ENCODE results near the gene HVCN1.

Gene HVCN1

GRCh38 chr12:110698171-110698902, 9.4 kb upstream of the HVCN1 start:
- peak; percentile 95 for DNase-seq

- no peak for DNase-seq
Measured at GRCh38 chr12:110697236-110697635, 8.3 kb upstream of the HVCN1 start.

- no peak for DNase-seq
Measured at GRCh38 chr12:110696283-110696682, 7.4 kb upstream of the HVCN1 start.

GRCh38 chr12:110694330-110694901, 5.5 kb upstream of the HVCN1 start:
- DNase-seq = peak; percentile 65

- DNase-seq = peak; percentile 91
Measured at GRCh38 chr12:110693731-110694130, 4.8 kb upstream of the HVCN1 start.

- DNase-seq = no peak
Measured at GRCh38 chr12:110690127-110690430, 1.2 kb upstream of the HVCN1 start.

GRCh38 chr12:110689281-110690126, 589 bp upstream of the HVCN1 start:
- peak; percentile 70 for DNase-seq

- peak; percentile 64 for DNase-seq
Measured at GRCh38 chr12:110687396-110688169, 1.3 kb downstream of the HVCN1 start.

GRCh38 chr12:110686294-110686903, 2.5 kb downstream of the HVCN1 start:
- no peak for DNase-seq

- DNase-seq = no peak
Measured at GRCh38 chr12:110684312-110684836, 4.5 kb downstream of the HVCN1 start.

GRCh38 chr12:110683888-110684287, 5.0 kb downstream of the HVCN1 start:
- no peak for DNase-seq

- no peak for DNase-seq
Measured at GRCh38 chr12:110680032-110680431, 8.9 kb downstream of the HVCN1 start.

GRCh38 chr12:110679201-110679600, 9.7 kb downstream of the HVCN1 start:
- DNase-seq = no peak

GRCh38 chr12:110677982-110678381, 10.9 kb downstream of the HVCN1 start:
- DNase-seq = no peak

- peak; percentile 58 for DNase-seq
Measured at GRCh38 chr12:110677206-110677911, 11.6 kb downstream of the HVCN1 start.

GRCh38 chr12:110676171-110676570, 12.7 kb downstream of the HVCN1 start:
- no peak for DNase-seq

- no peak for DNase-seq
Measured at GRCh38 chr12:110670161-110670701, 18.7 kb downstream of the HVCN1 start.

- DNase-seq = no peak
Measured at GRCh38 chr12:110669193-110669502, 19.8 kb downstream of the HVCN1 start.

GRCh38 chr12:110668480-110669192, 20.3 kb downstream of the HVCN1 start:
- DNase-seq = no peak

GRCh38 chr12:110667671-110668070, 21.2 kb downstream of the HVCN1 start:
- no peak for DNase-seq

GRCh38 chr12:110666892-110667291, 22.0 kb downstream of the HVCN1 start:
- no peak for DNase-seq

All from hematopoietic multipotent progenitor cell treated with erythropoietin and hydrocortisone succinate and interleukin-3 and kit ligand, for 4 days (in vitro differentiated cells).